Type B pancreatic cell (in vitro differentiated cells): ENCODE results near the gene ZNF595. TPM values are rescaled to one million over a fixed set of nuclear protein-coding genes. Genes with fewer than 3 reads are reported as not detected.

Experiments
- DNase-seq: peaks from one replicate; pipeline ENCODE4 v3.0.0; 2021; ENCODE audit warnings: mixed read lengths; ENCODE audit not compliant: unreplicated experiment; ENCODE audit errors: extremely low spot score
- H3K27ac Mint-ChIP-seq: 2 replicates; pipeline ENCODE4 v1.8.0; 2021; ENCODE audit warnings: mild to moderate bottlenecking, mixed read lengths
- H3K27me3 Mint-ChIP-seq: 2 replicates; pipeline ENCODE4 v1.8.0; 2021; ENCODE audit warnings: mixed read lengths
- H3K36me3 Mint-ChIP-seq: 2 replicates; pipeline ENCODE4 v1.8.0; 2021; ENCODE audit warnings: mixed read lengths
- H3K4me1 Mint-ChIP-seq: one replicate; pipeline ENCODE4 v1.8.0; 2021; ENCODE audit warnings: mixed read lengths; ENCODE audit not compliant: unreplicated experiment
- H3K4me3 Mint-ChIP-seq: 2 replicates; pipeline ENCODE4 v1.8.0; 2021; ENCODE audit warnings: mild to moderate bottlenecking, mixed read lengths
- H3K9me3 Mint-ChIP-seq: 2 replicates; pipeline ENCODE4 v1.8.0; 2021; ENCODE audit warnings: mixed read lengths
- CTCF ChIP-seq: fragments of 200-600 bp; sonication (generic); conservative IDR thresholded peaks from 2 replicates; pipeline ENCODE4 v1.5.0; 2021; ENCODE audit warnings: antibody characterized with exemption, mild to moderate bottlenecking
- total RNA-seq: library from RNA; stranded (reverse); gene quantifications from 2 replicates; pipeline ENCODE4 v1.2.1, GENCODE V29; 2021; ENCODE audit warnings: low replicate concordance

Gene ZNF595
- total RNA-seq, 1 donor from 2014 or later, result 9.3 TPM

GRCh38 chr4:98386-98785, 45.3 kb downstream of the ZNF595 start:
- H3K27me3 Mint-ChIP-seq, result no peaks in the 10 kb centered on the region
- H3K9me3 Mint-ChIP-seq, result peaks cover 14% of the 10 kb centered on the region
- no peak overlapping the region for H3K27ac Mint-ChIP-seq
- no peaks in the 10 kb centered on the region for H3K36me3 Mint-ChIP-seq
- no peak for TF ChIP-seq CTCF
- H3K4me1 Mint-ChIP-seq, result no peaks in the 10 kb centered on the region
- no peak overlapping the region for H3K4me3 Mint-ChIP-seq
- no peak for DNase-seq

- TF ChIP-seq CTCF, result no peak
- Mint-ChIP-seq H3K4me1 (no peaks in the 10 kb centered on the region), H3K27ac (no peak overlapping the region), H3K4me3 (no peak overlapping the region), H3K36me3 (no peaks in the 10 kb centered on the region), H3K9me3 (peaks cover 7% of the 10 kb centered on the region), H3K27me3 (no peaks in the 10 kb centered on the region)
- DNase-seq, result no peak
These were observed 46.7 kb downstream of the ZNF595 start for GRCh38 chr4:99863-100262.

GRCh38 chr4:107083-107443, 53.9 kb downstream of the ZNF595 start:
- Mint-ChIP-seq H3K27ac (no peak overlapping the region), H3K4me1 (no peaks in the 10 kb centered on the region), H3K9me3 (peaks cover 15% of the 10 kb centered on the region), H3K27me3 (peaks cover 3% of the 10 kb centered on the region), H3K4me3 (no peak overlapping the region), H3K36me3 (peaks cover 5% of the 10 kb centered on the region)
- no peak for TF ChIP-seq CTCF
- DNase-seq, result no peak

- DNase-seq, result no peak
- Mint-ChIP-seq H3K27me3 (peaks cover 3% of the 10 kb centered on the region), H3K27ac (no peak overlapping the region), H3K9me3 (peaks cover 15% of the 10 kb centered on the region), H3K4me3 (no peak overlapping the region), H3K36me3 (peaks cover 5% of the 10 kb centered on the region), H3K4me1 (no peaks in the 10 kb centered on the region)
- TF ChIP-seq CTCF, result no peak
These were observed 54.6 kb downstream of the ZNF595 start for GRCh38 chr4:107444-108429.

GRCh38 chr4:112771-113170, 59.6 kb downstream of the ZNF595 start:
- H3K4me1 Mint-ChIP-seq, result no peaks in the 10 kb centered on the region
- peaks cover 5% of the 10 kb centered on the region for H3K36me3 Mint-ChIP-seq

More at GRCh38 chr4:112771-113170, 59.6 kb downstream of the ZNF595 start:
- peaks cover 3% of the 10 kb centered on the region for H3K27me3 Mint-ChIP-seq
- H3K9me3 Mint-ChIP-seq, result peaks cover 21% of the 10 kb centered on the region
- no peak overlapping the region for H3K27ac Mint-ChIP-seq
- H3K4me3 Mint-ChIP-seq, result no peak overlapping the region
- no peak for DNase-seq
- no peak for TF ChIP-seq CTCF
